ENCODE measurements around the gene TRIM72. TPM values are rescaled to one million over a fixed set of nuclear protein-coding genes. Genes with fewer than 3 reads are reported as not detected.

The TRIM72 gene
- total RNA-seq, 1 donor from 2014 or later, result 0.07 TPM

- peaks cover 46% of the 10 kb centered on the region for H3K36me3 ChIP-seq
- H3K27me3 Mint-ChIP-seq (ENCODE audit: insufficient read depth, low read depth), result peaks cover 27% of the 10 kb centered on the region
- no peak overlapping the region for H3K27ac ChIP-seq
- no peak for TF ChIP-seq EZH2 (IDR thresholded peaks at IDR 0.05)
- TF ChIP-seq, protein P1, sequence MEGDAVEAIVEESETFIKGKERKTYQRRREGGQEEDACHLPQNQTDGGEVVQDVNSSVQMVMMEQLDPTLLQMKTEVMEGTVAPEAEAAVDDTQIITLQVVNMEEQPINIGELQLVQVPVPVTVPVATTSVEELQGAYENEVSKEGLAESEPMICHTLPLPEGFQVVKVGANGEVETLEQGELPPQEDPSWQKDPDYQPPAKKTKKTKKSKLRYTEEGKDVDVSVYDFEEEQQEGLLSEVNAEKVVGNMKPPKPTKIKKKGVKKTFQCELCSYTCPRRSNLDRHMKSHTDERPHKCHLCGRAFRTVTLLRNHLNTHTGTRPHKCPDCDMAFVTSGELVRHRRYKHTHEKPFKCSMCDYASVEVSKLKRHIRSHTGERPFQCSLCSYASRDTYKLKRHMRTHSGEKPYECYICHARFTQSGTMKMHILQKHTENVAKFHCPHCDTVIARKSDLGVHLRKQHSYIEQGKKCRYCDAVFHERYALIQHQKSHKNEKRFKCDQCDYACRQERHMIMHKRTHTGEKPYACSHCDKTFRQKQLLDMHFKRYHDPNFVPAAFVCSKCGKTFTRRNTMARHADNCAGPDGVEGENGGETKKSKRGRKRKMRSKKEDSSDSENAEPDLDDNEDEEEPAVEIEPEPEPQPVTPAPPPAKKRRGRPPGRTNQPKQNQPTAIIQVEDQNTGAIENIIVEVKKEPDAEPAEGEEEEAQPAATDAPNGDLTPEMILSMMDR (IDR thresholded peaks at IDR 0.05), result no peak
- no peak for TF ChIP-seq EZH2phosphoT487 (IDR thresholded peaks at IDR 0.05)
- H3K4me3 ChIP-seq, result no peak overlapping the region
- no peaks in the 10 kb centered on the region for H3K9me3 ChIP-seq (ENCODE audit: low read depth)
- peaks cover 2% of the 10 kb centered on the region for H3K9me3 Mint-ChIP-seq
- H3K4me2 ChIP-seq, result no peak overlapping the region
- H2AFZ ChIP-seq (replicated peaks), result no peak overlapping the region
- peaks cover 21% of the 10 kb centered on the region for H3K4me1 Mint-ChIP-seq
- no peak overlapping the region for H3K4me3 Mint-ChIP-seq
- H3K9ac ChIP-seq, result no peak overlapping the region
- H3K36me3 Mint-ChIP-seq, result peaks cover 87% of the 10 kb centered on the region
- DNase-seq (ENCODE audit: low spot score), result no peak
- H3K79me2 ChIP-seq (ENCODE audit: low read depth), result peaks cover 96% of the 10 kb centered on the region
- H3F3A ChIP-seq (ENCODE audit: low read depth), result peaks cover 79% of the 10 kb centered on the region
- H3K27ac Mint-ChIP-seq, result no peak overlapping the region
- H3K27me3 ChIP-seq, result no peaks in the 10 kb centered on the region
- H4K20me1 ChIP-seq (ENCODE audit: low read depth), result peaks cover 100% of the 10 kb centered on the region
- H3K4me1 ChIP-seq, result peaks cover 13% of the 10 kb centered on the region
Observed at GRCh38 chr16:31186930-31187807, 26.8 kb upstream of the TRIM72 start.

DNA sequence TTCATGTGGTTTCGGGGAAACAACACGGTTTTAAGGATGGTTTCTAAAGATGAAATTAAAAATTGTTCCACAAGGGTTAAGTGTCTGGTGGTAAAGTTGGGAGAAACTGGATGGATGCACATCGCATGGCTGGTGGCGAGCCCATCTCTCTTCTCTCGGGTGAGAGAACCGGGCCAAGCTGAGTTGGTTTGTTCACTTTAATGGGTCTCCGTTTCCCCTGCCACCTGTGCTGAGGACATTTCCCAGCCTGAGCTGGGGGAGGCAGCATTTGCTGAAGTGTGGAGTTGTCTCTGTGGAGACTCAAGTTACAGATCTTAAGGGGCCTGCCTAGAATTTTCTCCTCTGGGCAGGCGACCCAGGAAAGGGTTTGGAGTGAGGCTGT, 26.1 kb upstream of the TRIM72 start:
- peaks cover 2% of the 10 kb centered on the region for H3K9me3 Mint-ChIP-seq
- Histone ChIP-seq H3F3A (ENCODE audit: low read depth) (peaks cover 79% of the 10 kb centered on the region), H3K36me3 (peaks cover 46% of the 10 kb centered on the region), H3K27ac (no peak overlapping the region), H3K79me2 (ENCODE audit: low read depth) (peaks cover 95% of the 10 kb centered on the region), H3K27me3 (no peaks in the 10 kb centered on the region), H3K4me2 (no peak overlapping the region), H3K4me1 (peaks cover 6% of the 10 kb centered on the region), H3K4me3 (no peak overlapping the region), H4K20me1 (ENCODE audit: low read depth) (peaks cover 100% of the 10 kb centered on the region), H2AFZ (replicated peaks) (no peak overlapping the region), H3K9ac (no peak overlapping the region), H3K9me3 (ENCODE audit: low read depth) (no peaks in the 10 kb centered on the region)
- peaks cover 83% of the 10 kb centered on the region for H3K36me3 Mint-ChIP-seq
- H3K27ac Mint-ChIP-seq, result no peak overlapping the region
- H3K27me3 Mint-ChIP-seq (ENCODE audit: insufficient read depth, low read depth), result peaks cover 27% of the 10 kb centered on the region
- no peak overlapping the region for H3K4me3 Mint-ChIP-seq
- H3K4me1 Mint-ChIP-seq, result peaks cover 15% of the 10 kb centered on the region
- no peak for TF ChIP-seq EZH2phosphoT487 (IDR thresholded peaks at IDR 0.05)
- DNase-seq (ENCODE audit: low spot score), result no peak

GRCh38 chr16:31188450-31189411, 25.2 kb upstream of the TRIM72 start:
- H3K4me3 Mint-ChIP-seq, result no peak overlapping the region

More at GRCh38 chr16:31188450-31189411, 25.2 kb upstream of the TRIM72 start:
- H4K20me1 ChIP-seq (ENCODE audit: low read depth), result peaks cover 100% of the 10 kb centered on the region
- H3K4me1 ChIP-seq, result no peaks in the 10 kb centered on the region
- H3K9ac ChIP-seq, result no peak overlapping the region
- peaks cover 41% of the 10 kb centered on the region for H3K36me3 ChIP-seq
- H3K4me3 ChIP-seq, result no peak overlapping the region
- H2AFZ ChIP-seq (replicated peaks), result no peak overlapping the region
- no peaks in the 10 kb centered on the region for H3K9me3 ChIP-seq (ENCODE audit: low read depth)
- Mint-ChIP-seq H3K9me3 (peaks cover 2% of the 10 kb centered on the region), H3K36me3 (peaks cover 82% of the 10 kb centered on the region), H3K4me1 (peaks cover 5% of the 10 kb centered on the region), H3K27me3 (ENCODE audit: insufficient read depth, low read depth) (peaks cover 30% of the 10 kb centered on the region), H3K27ac (no peak overlapping the region)
- TF ChIP-seq, protein P1 (IDR thresholded peaks at IDR 0.05), result no peak
- TF ChIP-seq EZH2 (IDR thresholded peaks at IDR 0.05), result no peak
- TF ChIP-seq EZH2phosphoT487 (IDR thresholded peaks at IDR 0.05), result no peak
- H3K27ac ChIP-seq, result no peak overlapping the region
- peaks cover 81% of the 10 kb centered on the region for H3F3A ChIP-seq (ENCODE audit: low read depth)
- no peak overlapping the region for H3K4me2 ChIP-seq
- DNase-seq (ENCODE audit: low spot score), result no peak
- H3K79me2 ChIP-seq (ENCODE audit: low read depth), result peaks cover 86% of the 10 kb centered on the region
- no peaks in the 10 kb centered on the region for H3K27me3 ChIP-seq
